ENCODE measurements around the gene TFEC.

- TF ChIP-seq YY1 (IDR thresholded peaks at IDR 0.05; ENCODE audit: insufficient read depth, insufficient read length) (no peak), ZNF274 (IDR thresholded peaks at IDR 0.05; ENCODE audit: low read depth, low read length) (no peak), SUZ12 (IDR thresholded peaks at IDR 0.05; ENCODE audit: extremely low read depth, insufficient read depth, insufficient read length) (no peak)
Measured at GRCh38 chr7:115885550-115885949, 145.0 kb downstream of the TFEC start.
